GM19025 (cell line): Measurements from ENCODE around the gene CPLX1.
"Not testable (repeated sequence)": the region's sequence is repeated elsewhere in the genome, so short reads cannot be mapped to it uniquely, and the experiment has no call there.

Source experiments
- ATAC-seq: cut with Tn5 transposase; IDR thresholded peaks from one replicate; pipeline ENCODE4 v1.9.1; 2021; ENCODE audit warnings: mild to moderate bottlenecking, low read depth, moderate library complexity; ENCODE audit not compliant: unreplicated experiment

CPLX1 gene

DNA sequence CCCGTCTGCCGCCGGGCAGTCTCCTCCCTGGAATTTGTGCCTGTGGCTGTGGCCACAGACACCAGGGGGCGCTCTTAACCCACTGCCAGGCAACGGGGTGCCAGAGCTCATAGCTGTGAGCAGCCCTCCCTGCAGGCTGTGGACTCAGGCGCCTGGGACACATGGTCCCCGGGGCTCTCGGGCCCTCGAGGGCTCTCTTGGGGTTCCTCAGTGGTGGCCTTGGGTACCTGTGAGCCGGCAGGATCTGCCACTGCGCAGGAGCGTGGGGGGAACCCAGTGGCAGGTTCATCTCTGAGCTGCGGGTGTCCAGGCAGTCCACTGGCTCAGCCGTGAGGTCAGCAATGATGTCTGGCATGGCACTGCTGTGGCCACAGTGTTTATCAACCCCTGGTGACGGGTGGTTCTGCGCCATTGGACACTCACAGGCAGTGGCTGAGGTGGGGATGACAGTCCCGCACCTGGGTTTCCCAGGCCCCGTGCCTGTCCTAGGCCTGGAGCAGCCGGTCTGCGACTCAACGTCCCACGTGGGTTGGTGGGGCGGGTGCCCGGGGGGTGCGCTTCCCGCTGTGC, 83.1 kb downstream of the CPLX1 start:
- ATAC-seq: no peak

DNA sequence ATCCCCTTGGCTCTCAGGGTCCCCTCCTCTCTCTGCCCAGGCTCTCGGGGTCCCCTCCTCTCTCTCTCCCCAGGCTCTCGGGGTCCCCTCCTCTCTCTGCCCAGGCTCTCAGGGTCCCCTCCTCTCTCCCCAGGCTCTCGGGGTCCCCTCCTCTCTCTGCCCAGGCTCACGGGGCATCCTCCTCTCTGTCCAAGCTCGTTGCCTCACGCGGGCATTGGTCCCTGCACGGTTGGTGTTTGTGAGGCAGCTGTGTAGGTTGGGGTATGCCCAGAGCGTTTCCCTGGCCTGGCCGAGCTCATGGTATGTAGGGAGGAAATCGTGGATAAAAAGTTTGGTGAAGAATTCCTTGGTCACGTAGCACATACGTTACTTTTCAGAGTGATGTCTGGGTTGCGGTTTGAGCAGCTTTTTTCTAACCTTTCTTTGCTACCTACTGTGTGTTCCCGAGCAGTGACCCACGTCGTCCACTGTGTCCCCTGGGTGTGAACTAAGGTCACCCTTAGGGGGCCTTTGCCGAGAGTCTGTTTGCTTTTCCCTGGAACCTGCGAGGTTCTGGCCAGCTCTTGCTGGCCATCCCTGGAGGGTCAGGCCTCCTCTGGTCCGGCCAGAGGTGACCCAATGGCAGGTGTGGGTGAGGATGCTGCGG, 83.7 kb downstream of the CPLX1 start:
- no peak for ATAC-seq

DNA sequence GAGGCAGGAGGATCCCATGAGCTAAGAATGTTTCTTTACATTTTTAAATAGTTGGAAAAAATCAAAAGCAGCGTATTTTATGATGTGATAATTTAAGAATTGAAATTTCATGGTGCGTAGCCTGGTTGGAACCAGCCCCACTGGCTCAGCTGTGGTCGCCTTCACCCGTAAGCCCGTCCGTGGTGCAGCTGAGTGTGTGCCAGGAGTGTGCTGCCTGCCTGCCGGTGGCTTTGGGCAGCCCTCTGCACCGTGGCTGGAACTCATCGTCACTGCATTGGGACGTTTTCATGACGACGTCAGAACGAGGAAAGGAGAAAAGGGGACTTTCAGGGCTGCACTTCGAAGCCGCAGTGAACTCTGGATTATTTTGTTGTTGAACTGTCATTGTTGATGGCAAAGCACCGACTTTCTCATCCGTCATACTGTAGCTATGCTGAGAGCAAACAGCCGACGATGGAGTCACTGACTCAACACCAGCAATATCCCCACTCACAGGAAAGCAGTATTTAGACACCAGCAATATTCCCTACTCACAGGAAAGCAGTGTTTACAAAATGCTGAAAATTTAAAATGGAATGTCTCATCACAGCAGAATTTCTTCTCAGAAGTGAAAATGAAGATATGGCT, 85.2 kb downstream of the CPLX1 start:
- no peak for ATAC-seq

GRCh38 chr4:740011-740410, 85.9 kb downstream of the CPLX1 start:
- ATAC-seq: no peak

- ATAC-seq: no peak
These were observed 86.4 kb downstream of the CPLX1 start for GRCh38 chr4:739569-739968.

- ATAC-seq: no peak
These were observed 87.1 kb downstream of the CPLX1 start for GRCh38 chr4:738781-739280.

GRCh38 chr4:736561-736960, 89.4 kb downstream of the CPLX1 start:
- ATAC-seq: not testable (repeated sequence)

GRCh38 chr4:735583-735982, 90.3 kb downstream of the CPLX1 start:
- ATAC-seq: no peak
